HepG2 (cell line): ENCODE data around the gene KCTD13. TPM values are rescaled to one million over a fixed set of nuclear protein-coding genes. Genes with fewer than 3 reads are reported as not detected.

Experiments used
- HBP1 ChIP-seq: IDR thresholded peaks from 2 replicates; pipeline ENCODE4 v1.6.1; 2016; ENCODE audit warnings: low read depth, control low read depth
- MIXL1 ChIP-seq: IDR thresholded peaks from 2 replicates; pipeline ENCODE4 v1.6.1; 2016
- MYNN ChIP-seq: sonication (generic); formaldehyde crosslinking; IDR thresholded peaks from 2 replicates; pipeline ENCODE4 v1.4.0; 2020; ENCODE audit warnings: mild to moderate bottlenecking, low read depth, missing genetic modification reagents
- PAXIP1 ChIP-seq: sonication (generic); formaldehyde crosslinking; conservative IDR thresholded peaks from 2 replicates; pipeline ENCODE4 v1.4.0; 2020; ENCODE audit warnings: mild to moderate bottlenecking, missing genetic modification reagents, moderate library complexity
- ZFP36L2 ChIP-seq: sonication (generic); formaldehyde crosslinking; IDR thresholded peaks from 2 replicates; pipeline ENCODE4 v1.4.0; 2020; ENCODE audit warnings: missing genetic modification reagents
- ZNF224 ChIP-seq: sonication (generic); formaldehyde crosslinking; IDR thresholded peaks from 2 replicates; pipeline ENCODE4 v1.5.0; 2020; ENCODE audit warnings: mild to moderate bottlenecking, missing genetic modification reagents
- ZNF598 ChIP-seq: sonication (generic); formaldehyde crosslinking; IDR thresholded peaks from 2 replicates; pipeline ENCODE4 v1.5.1; 2020; ENCODE audit warnings: mild to moderate bottlenecking, missing genetic modification reagents, borderline replicate concordance
- ZNF710 ChIP-seq: sonication (generic); formaldehyde crosslinking; IDR thresholded peaks from 2 replicates; pipeline ENCODE4 v1.5.0; 2020; ENCODE audit warnings: mild to moderate bottlenecking, missing genetic modification reagents, borderline replicate concordance
- ZNF816 ChIP-seq: sonication (generic); formaldehyde crosslinking; IDR thresholded peaks from 2 replicates; pipeline ENCODE4 v1.8.0; 2022; ENCODE audit warnings: missing genetic modification reagents, mild to moderate bottlenecking, borderline replicate concordance
- polyA plus RNA-seq, 8 experiments: library from polyadenylated mRNA; depleted of rRNA in 3 of 8; stranded (reverse) in 7 of 8; unstranded in 1 of 8; fragments of >200 nt; fragmentation: Illumina TruSeq in 4 of 8; extraction: Trizol in 4 of 8; gene quantifications; 2 replicates each; pipeline versions ENCODE4 v1.2.1 to v1.2.3, GENCODE V29; 2011 to 2016; ENCODE audit warnings: low read depth in 4 of 8, missing spikeins in 1 of 8, mixed read lengths in 1 of 8; ENCODE audit not compliant: insufficient read depth in 1 of 8
- total RNA-seq, 5 experiments: library from RNA; depleted of rRNA; stranded (reverse); fragments of >200 nt; fragmentation: Illumina TruSeq; extraction: Trizol; gene quantifications; 2 replicates each; pipeline ENCODE4 v1.2.3, GENCODE V29; 2016; ENCODE audit warnings: low read depth in 1 of 5
- TF ChIP-seq, protein P1 (sequence below): sonication (generic); formaldehyde crosslinking; IDR thresholded peaks from 2 replicates; pipeline ENCODE4 v1.4.0; 2020; ENCODE audit warnings: missing genetic modification reagents, borderline replicate concordance
- TF ChIP-seq, protein P2 (sequence below): IDR thresholded peaks from 2 replicates; pipeline ENCODE4 v1.4.0; 2020; ENCODE audit warnings: mild to moderate bottlenecking, missing genetic modification reagents

The KCTD13 gene
- total and polyA plus RNA-seq, 2 of the 13 experiments (the other 11 are each of a cell fraction or from before 2014, with no cell fraction given), result 6.3 to 14.7 TPM

DNA sequence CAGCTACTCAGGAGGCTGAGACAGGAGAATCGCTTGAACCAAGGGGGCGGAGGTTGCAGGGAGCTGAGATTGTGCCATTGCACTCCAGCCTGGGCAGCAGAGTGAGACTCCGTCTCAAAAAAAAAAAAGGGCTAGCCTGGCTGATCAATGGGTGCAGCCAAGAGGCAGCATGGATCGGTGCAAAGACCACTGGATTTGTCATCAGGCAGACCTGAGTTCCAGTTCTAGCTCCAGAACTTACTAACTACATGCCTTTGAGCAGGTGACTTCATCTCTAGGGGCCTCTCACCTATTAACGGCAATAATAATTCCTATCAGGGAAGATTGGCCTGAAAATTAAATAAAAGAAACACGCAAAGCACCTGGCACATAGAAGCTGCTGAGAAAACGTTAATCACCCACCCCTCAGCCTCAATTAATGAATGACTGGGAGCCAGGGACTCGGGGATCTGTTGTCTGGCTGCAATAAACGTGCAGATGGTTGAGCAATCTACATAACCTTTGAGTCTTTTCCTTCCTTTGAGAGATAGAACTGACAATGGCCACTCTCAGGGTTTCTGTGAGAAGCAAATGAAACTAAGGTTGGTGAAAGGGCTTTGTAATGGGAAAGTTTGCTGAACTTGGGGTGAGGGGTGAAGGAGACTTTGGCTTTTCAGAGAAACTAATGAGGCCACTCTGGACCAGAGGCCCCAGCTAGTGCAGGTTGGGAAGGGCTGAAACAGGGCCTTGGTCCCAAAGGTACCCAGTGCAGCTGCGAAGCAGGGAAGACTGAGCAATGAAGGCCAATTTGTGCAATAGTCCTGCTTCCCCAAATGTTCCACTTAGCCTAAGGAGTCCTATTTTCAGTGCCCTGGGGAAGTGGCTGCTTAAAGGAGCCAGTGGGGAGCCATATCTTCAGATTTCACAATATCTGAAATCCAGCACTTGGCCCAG lies 34.2 kb downstream of the KCTD13 start (continued):
- peak; percentile 77 for TF ChIP-seq PAXIP1 (CRISPR knock-in tag)
- peak; percentile 73 for TF ChIP-seq MIXL1
- TF ChIP-seq, protein P1, sequence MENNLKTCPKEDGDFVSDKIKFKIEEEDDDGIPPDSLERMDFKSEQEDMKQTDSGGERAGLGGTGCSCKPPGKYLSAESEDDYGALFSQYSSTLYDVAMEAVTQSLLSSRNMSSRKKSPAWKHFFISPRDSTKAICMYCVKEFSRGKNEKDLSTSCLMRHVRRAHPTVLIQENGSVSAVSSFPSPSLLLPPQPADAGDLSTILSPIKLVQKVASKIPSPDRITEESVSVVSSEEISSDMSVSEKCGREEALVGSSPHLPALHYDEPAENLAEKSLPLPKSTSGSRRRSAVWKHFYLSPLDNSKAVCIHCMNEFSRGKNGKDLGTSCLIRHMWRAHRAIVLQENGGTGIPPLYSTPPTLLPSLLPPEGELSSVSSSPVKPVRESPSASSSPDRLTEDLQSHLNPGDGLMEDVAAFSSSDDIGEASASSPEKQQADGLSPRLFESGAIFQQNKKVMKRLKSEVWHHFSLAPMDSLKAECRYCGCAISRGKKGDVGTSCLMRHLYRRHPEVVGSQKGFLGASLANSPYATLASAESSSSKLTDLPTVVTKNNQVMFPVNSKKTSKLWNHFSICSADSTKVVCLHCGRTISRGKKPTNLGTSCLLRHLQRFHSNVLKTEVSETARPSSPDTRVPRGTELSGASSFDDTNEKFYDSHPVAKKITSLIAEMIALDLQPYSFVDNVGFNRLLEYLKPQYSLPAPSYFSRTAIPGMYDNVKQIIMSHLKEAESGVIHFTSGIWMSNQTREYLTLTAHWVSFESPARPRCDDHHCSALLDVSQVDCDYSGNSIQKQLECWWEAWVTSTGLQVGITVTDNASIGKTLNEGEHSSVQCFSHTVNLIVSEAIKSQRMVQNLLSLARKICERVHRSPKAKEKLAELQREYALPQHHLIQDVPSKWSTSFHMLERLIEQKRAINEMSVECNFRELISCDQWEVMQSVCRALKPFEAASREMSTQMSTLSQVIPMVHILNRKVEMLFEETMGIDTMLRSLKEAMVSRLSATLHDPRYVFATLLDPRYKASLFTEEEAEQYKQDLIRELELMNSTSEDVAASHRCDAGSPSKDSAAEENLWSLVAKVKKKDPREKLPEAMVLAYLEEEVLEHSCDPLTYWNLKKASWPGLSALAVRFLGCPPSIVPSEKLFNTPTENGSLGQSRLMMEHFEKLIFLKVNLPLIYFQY (CRISPR knock-in tag), result no peak
- TF ChIP-seq MYNN, result no peak
- TF ChIP-seq ZNF816, result no peak
- TF ChIP-seq ZFP36L2 (CRISPR knock-in tag), result no peak
- peak; percentile 80; the same call in 1 of the 2 replicates for TF ChIP-seq ZNF710 (CRISPR knock-in tag)
- TF ChIP-seq, protein P2, sequence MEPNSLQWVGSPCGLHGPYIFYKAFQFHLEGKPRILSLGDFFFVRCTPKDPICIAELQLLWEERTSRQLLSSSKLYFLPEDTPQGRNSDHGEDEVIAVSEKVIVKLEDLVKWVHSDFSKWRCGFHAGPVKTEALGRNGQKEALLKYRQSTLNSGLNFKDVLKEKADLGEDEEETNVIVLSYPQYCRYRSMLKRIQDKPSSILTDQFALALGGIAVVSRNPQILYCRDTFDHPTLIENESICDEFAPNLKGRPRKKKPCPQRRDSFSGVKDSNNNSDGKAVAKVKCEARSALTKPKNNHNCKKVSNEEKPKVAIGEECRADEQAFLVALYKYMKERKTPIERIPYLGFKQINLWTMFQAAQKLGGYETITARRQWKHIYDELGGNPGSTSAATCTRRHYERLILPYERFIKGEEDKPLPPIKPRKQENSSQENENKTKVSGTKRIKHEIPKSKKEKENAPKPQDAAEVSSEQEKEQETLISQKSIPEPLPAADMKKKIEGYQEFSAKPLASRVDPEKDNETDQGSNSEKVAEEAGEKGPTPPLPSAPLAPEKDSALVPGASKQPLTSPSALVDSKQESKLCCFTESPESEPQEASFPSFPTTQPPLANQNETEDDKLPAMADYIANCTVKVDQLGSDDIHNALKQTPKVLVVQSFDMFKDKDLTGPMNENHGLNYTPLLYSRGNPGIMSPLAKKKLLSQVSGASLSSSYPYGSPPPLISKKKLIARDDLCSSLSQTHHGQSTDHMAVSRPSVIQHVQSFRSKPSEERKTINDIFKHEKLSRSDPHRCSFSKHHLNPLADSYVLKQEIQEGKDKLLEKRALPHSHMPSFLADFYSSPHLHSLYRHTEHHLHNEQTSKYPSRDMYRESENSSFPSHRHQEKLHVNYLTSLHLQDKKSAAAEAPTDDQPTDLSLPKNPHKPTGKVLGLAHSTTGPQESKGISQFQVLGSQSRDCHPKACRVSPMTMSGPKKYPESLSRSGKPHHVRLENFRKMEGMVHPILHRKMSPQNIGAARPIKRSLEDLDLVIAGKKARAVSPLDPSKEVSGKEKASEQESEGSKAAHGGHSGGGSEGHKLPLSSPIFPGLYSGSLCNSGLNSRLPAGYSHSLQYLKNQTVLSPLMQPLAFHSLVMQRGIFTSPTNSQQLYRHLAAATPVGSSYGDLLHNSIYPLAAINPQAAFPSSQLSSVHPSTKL, result peak; percentile 81
- 0 out of 2 replicates have a peak, but pooled peaks have one; percentile 27 for TF ChIP-seq HBP1
- 0 out of 2 replicates have a peak, but pooled peaks have one; percentile 8 for TF ChIP-seq ZNF598 (CRISPR knock-in tag)
- no peak for TF ChIP-seq ZNF224
